GM19463 (cell line): ENCODE measurements around the gene METAP1D.
"Not testable (repeated sequence)": the region's sequence is repeated elsewhere in the genome, so short reads cannot be mapped to it uniquely, and the experiment has no call there.

Experiments used
- ATAC-seq: cut with Tn5 transposase; IDR thresholded peaks from one replicate; pipeline ENCODE4 v1.9.1; 2021; ENCODE audit warnings: mild to moderate bottlenecking, moderate library complexity; ENCODE audit not compliant: unreplicated experiment

Gene METAP1D

GRCh38 chr2:171996021-171996420, 3.7 kb upstream of the METAP1D start:
- ATAC-seq = no peak

DNA sequence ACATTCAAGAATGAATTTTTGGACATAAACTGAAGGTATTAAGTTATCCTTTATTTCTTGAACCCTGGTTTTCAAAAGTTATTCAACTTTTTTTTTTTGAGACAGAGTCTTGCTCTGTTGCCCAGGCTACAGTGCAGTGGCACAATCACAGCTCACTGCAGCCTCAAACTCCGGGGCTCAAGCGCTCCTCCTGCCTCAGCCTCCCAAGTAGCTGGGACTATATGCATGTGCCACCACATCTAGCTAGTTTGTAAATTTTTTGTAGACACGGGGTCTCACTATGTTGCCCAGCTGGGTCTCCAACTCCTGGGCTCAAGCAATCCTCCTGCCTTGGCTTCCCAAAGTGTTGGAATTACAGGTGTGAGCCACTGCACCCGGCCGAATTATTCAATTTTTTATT, 2.7 kb upstream of the METAP1D start:
- ATAC-seq = not testable (repeated sequence)

DNA sequence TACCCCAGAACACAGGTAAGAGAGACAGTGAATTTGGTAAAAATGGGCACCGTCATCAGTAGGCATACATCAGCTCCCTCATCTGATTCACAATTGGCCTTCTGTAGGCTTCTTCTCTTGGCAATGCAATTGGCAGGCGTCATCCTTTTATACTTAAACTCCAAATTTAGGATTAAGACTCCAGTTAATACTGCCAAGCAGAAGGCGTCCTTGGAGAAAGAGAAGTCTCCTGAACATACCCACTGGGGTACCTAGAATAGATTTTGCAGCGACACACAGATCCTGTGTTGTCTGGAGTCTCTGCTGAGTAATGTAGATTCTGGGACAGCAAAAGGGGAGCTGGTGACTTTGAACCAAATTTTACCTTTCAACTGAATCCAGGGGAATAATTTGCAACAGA, 592 bp upstream of the METAP1D start:
- no peak for ATAC-seq

GRCh38 chr2:172000696-172001361, 1.1 kb downstream of the METAP1D start:
- ATAC-seq = no peak

DNA sequence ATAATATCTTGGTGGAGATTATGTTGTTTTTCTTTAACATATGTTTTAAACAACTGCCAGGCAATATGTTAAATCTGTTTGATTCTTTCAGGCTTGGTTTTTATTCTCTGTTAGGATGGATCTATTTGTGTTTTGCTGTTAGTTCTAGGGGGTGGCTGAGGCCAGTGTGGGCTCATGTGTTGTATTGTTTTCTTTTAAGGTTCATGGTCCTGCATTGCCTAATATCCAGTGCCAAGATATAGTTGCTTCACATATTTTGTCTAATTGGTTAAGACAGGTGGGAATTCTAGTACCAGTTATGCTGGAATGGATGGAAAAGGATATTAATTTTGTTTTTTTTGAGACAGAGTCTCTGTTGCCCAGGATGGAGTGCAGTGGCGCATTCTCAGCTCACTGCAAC, 7.6 kb downstream of the METAP1D start:
- ATAC-seq = no peak

- ATAC-seq = no peak
These were observed 10.1 kb downstream of the METAP1D start for GRCh38 chr2:172009823-172010222.

DNA sequence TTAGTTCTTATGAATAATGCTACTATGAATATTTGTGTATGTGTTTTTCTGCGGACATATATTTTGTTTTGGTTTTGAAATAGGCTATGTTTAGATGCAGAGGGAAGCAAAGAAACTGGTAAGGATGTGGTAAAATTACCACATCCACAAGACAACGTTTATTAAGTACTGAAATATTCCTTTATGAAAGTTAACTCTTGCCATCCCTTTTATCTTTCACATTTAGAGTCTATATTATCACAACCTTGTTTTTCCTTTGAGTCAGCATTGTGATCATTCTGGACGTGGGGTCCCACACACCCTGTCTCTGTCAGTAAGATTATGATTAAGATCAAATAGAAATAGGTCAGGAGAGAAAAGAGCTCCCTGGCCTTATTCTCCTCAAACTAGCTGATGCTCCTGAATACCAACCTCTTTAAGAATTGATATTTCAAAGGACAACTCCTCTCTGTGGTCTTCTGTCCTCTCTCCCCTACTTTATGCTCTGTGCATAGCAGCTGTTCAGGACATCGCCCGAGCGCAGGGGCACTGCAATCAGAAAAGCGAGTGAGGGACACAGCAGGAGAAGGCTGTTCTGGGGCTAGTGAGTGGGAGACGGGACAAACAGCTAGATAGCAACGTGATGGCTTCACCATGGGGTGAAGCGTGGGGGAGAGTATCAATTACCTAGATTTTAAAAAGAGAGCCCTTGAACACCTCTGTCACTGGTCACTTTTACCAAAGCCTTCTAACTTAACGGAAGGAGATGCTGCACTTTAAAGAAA, 12.2 kb downstream of the METAP1D start:
- no peak for ATAC-seq

DNA sequence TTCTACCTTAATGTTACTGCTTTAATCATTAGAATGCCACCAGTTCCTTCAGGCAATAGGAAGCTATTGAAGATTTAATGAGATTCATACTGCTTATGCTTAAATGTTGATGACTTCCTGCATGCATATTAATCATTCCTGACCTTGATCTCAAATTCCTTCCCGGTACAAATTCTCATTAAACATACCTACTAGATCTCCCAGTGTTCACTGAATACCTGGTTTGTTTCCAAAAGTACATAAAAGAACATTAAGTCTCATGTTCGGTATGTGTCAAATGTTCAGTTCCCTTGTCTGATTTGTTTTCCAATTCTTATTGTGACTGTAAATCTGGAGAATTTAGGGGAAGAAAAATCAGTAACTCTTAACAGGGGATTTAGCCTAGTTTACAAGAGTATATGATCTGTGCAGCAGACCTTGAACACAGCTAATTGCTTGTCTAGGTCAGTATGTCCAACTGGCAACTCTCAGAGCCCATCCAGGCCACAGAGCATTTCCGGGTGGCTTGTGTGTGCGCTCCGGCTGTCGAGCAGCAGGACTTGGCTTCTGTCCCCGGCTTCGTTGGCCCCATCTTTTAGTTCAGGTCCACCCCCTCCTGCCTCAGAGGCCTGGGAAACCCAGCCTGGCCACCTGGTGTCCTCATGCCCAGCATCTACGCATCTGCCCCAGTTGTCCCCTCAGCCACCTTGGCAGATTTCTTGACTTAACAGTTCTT, 13.1 kb downstream of the METAP1D start:
- ATAC-seq = no peak

DNA sequence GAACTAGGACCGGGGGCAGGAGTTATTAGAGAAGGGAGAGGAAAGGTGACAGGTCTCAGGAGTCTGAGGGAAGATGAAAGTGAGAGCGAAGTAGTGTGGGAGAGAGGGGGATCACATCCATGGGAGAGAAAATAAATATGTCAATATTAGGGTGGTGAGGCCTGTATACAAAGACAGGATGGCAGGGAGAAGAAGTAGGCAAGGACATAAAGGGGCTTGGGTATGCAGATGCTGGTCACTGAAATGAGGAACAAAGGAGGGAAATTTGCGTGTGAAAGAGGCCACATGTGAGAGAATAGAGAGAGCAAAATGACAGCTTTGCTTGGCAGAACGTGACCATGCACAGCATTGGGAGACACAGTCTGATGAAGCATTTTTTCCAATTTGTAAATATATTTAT, 13.6 kb downstream of the METAP1D start:
- no peak for ATAC-seq

DNA sequence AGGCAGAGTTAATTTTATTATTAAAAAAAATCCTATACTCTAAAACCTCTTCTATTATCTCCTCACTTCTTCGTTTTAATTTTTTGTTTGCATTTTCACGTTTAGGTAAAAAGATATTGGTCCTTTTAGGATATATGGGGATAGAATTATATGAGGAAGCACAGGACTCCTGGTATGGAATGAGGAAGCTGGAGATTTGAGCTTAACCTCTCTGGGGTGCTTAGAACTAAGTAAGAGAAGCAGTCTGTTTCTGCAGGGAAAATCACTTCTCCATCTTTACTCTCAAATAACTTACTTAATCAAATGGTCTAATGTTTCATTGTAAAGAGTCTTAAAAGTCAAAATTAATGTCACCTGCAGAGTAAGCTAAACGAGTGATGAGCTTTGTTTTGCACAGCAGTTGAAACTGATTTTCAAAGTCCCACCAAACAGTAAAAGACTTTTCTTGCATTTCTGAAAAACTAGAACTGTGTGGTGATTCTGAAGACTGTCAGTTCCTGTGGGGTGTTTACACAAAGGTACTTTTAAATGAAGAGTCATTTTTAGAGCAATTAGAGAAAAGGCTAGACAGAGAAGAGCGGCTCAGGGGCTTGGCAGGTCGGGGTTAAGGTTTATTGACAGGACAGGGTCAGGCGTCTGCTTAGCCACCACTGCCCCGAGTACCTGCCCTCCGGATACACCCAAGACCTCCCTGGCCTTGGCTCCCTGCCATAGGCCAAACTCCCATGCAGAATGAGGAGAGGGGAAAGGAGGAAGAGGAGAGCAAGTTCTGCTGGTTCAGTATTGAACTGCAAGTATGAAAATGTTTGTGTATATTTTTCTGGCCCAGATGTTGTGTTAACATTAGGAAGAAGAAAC, 21.6 kb downstream of the METAP1D start:
- ATAC-seq = no peak

DNA sequence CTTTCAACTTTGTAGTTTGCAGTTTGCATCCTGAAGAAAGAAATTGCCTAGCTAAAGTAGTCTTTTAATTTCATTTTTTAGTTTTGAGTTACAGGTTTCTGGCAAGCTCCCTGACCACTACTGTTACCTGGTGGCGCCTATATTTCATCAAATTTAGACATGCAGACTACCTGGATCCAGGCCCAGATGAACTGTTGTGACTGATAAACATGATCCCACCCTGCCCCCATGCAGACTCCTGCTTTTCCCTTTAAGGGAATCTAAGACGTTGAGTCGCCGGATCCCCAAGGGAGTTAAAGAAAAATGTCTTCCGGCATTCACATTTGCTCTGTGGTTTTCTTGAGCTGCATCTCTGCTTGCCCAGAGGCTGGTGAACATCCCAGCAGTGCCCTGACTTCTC, 22.2 kb downstream of the METAP1D start:
- ATAC-seq = no peak

GRCh38 chr2:172031536-172031935, 31.8 kb downstream of the METAP1D start:
- no peak for ATAC-seq

GRCh38 chr2:172038121-172038520, 38.4 kb downstream of the METAP1D start:
- ATAC-seq = no peak

DNA sequence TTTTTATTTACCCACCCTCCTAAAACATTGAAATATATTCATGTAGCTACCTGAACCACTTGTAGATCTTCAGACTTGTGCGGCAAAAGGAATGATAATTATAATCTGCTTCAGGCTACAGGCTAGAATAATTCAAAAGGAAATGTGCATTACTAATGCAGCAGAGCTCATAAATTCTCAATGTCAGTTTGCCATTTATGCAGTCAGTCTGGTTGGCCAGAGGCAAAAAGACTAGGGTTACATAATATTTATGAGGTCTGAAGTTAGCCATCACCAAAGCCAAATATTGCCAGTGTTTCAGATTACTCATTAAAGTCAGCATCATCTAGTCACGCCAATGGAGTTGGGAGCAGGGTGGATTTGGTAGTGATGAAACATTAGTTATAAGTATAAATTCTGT, 38.9 kb downstream of the METAP1D start:
- ATAC-seq = no peak

- no peak for ATAC-seq
These were observed 39.4 kb downstream of the METAP1D start for GRCh38 chr2:172039011-172039704.

DNA sequence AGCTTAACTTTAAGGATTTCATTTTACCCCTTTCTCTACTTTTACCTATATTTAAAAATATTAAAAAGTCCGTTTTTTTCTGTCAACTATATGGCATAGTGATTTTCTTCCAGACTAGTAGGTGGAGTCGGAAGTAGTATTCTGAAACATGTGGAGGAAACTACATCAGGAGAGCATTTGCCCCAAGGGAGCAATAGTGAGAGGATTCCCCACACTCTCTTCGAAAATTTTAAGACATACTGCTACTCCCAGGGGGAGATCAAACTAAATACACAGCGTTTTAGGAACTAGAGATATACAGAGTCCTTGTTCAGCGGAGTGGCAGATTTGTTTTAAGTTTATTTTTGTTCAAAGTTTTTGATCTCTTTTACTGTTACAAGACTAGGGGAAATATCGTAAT, 40.6 kb downstream of the METAP1D start:
- ATAC-seq = no peak

- ATAC-seq = no peak
These were observed 46.4 kb downstream of the METAP1D start for GRCh38 chr2:172046080-172046678.

GRCh38 chr2:172046866-172047565, 47.3 kb downstream of the METAP1D start:
- ATAC-seq = no peak
